Renal pelvis (tissue), 3 donors: ENCODE results near the gene SLFN5. TPM values are rescaled to one million over a fixed set of nuclear protein-coding genes. Genes with fewer than 3 reads are reported as not detected.

ENCODE experiments used
- polyA plus RNA-seq, 3 donors: library from polyadenylated mRNA; unstranded; fragments of 120-200 nt; gene quantifications; one replicate each; pipeline ENCODE4 v1.2.1, GENCODE V29; 2013; ENCODE audit not compliant: insufficient read length in 3 of 3

The SLFN5 gene
- polyA plus RNA-seq, 3 donors = 11.1 to 17.0 (median 15.3) TPM

Other genes starting within 250 kb of the SLFN5 start
- 10 to 100 TPM; 21.7 to 25.7 (median 24.7) TPM for gene RFFL, start 179.4 kb upstream of the SLFN5 start, polyA plus RNA-seq
- gene RAD51D, start 123.2 kb upstream of the SLFN5 start, polyA plus RNA-seq = 10 to 100 TPM; 11.9 to 15.7 (median 15.2) TPM
- gene FNDC8, start 121.5 kb upstream of the SLFN5 start, polyA plus RNA-seq = under 1 TPM; 0.11 to 0.32 (median 0.25) TPM
- 10 to 100 TPM; 16.7 to 19.8 (median 18.5) TPM for gene NLE1, start 100.8 kb upstream of the SLFN5 start, polyA plus RNA-seq
- gene UNC45B, start 95.3 kb upstream of the SLFN5 start, polyA plus RNA-seq = under 1 TPM; 0.09 to 0.23 (median 0.16) TPM
- not detected for gene SLC35G3, start 48.7 kb upstream of the SLFN5 start, polyA plus RNA-seq
- gene SLFN11, start 130.5 kb downstream of the SLFN5 start, polyA plus RNA-seq = 10 to 100 TPM in 2 of 3 donors, 1 to 10 TPM in 1; 9.5 to 16.8 (median 12.2) TPM
- gene SLFN12, start 189.4 kb downstream of the SLFN5 start, polyA plus RNA-seq = 10 to 100 TPM; 13.7 to 20.2 (median 14.2) TPM
- 10 to 100 TPM; 16.5 to 47.6 (median 37.5) TPM for gene SLFN13, start 205.7 kb downstream of the SLFN5 start, polyA plus RNA-seq